Esophagus muscularis mucosa (tissue), 3 donors: ENCODE results near the gene HRH2.
"Not testable (repeated sequence)": the region's sequence is repeated elsewhere in the genome, so short reads cannot be mapped to it uniquely, and the experiment has no call there.

Experiments used
- POLR2A ChIP-seq: fragments of 450-650 bp; IDR thresholded peaks from one replicate; pipeline ENCODE4 v1.6.1; 2017; ENCODE audit warnings: antibody characterized with exemption, moderate library complexity, mild to moderate bottlenecking, low read depth
- POLR2AphosphoS5 ChIP-seq, 2 donors: sonication (generic); formaldehyde crosslinking; IDR thresholded peaks; one replicate each; pipeline ENCODE4 v1.6.1; 2017; ENCODE audit warnings: antibody characterized with exemption in 2 of 2
- TF ChIP-seq, protein P1 (sequence below), 3 experiments: fragments of 200-600 bp in 2 of 3; fragments of 450-650 bp in 1 of 3; sonication (generic) in 2 of 3; IDR thresholded peaks; one replicate each; pipeline ENCODE4 v1.5.1; 2017 to 2019; ENCODE audit warnings: antibody characterized with exemption in 3 of 3, mild to moderate bottlenecking in 2 of 3, moderate library complexity in 1 of 3

- TF ChIP-seq POLR2A; POLR2AphosphoS5 (IDR thresholded peaks at IDR 0.05): not testable (repeated sequence)
- TF ChIP-seq, protein P1, sequence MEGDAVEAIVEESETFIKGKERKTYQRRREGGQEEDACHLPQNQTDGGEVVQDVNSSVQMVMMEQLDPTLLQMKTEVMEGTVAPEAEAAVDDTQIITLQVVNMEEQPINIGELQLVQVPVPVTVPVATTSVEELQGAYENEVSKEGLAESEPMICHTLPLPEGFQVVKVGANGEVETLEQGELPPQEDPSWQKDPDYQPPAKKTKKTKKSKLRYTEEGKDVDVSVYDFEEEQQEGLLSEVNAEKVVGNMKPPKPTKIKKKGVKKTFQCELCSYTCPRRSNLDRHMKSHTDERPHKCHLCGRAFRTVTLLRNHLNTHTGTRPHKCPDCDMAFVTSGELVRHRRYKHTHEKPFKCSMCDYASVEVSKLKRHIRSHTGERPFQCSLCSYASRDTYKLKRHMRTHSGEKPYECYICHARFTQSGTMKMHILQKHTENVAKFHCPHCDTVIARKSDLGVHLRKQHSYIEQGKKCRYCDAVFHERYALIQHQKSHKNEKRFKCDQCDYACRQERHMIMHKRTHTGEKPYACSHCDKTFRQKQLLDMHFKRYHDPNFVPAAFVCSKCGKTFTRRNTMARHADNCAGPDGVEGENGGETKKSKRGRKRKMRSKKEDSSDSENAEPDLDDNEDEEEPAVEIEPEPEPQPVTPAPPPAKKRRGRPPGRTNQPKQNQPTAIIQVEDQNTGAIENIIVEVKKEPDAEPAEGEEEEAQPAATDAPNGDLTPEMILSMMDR (IDR thresholded peaks at IDR 0.05): not testable (repeated sequence)
Measured at GRCh38 chr5:175719109-175719432, 61.2 kb downstream of the HRH2 start.
